HEK293T (cell line): Measurements from ENCODE around the gene AMPD3.

Experiments used
- CTCF ChIA-PET: fragments of 350-600 bp; formaldehyde crosslinking; extraction: SDS; loops from one replicate; lab custom pipeline; 2021; ENCODE audit warnings: antibody characterized with exemption, inconsistent platforms; lab: Yijun Ruan, JAX
- POLR2A ChIA-PET: fragments of 350-600 bp; formaldehyde crosslinking; extraction: SDS; loops from one replicate; lab custom pipeline; 2020; ENCODE audit warnings: antibody characterized with exemption, inconsistent platforms; lab: Yijun Ruan, JAX
- DNase-seq: peaks from one replicate; pipeline ENCODE4 v3.0.0; 2012; ENCODE audit warnings: mixed read lengths; ENCODE audit errors: extremely low spot score
- ARNT ChIP-seq: fragments of 450-650 bp; IDR thresholded peaks from 2 replicates; pipeline ENCODE4 v1.6.1; 2017; ENCODE audit warnings: mild to moderate bottlenecking
- BHLHE40 ChIP-seq: fragments of 450-650 bp; IDR thresholded peaks from 2 replicates; pipeline ENCODE4 v1.6.1; 2016; ENCODE audit warnings: mild to moderate bottlenecking, moderate library complexity, borderline replicate concordance
- CTBP1 ChIP-seq: fragments of 450-650 bp; IDR thresholded peaks from 2 replicates; pipeline ENCODE4 v1.6.1; 2016; ENCODE audit warnings: borderline replicate concordance
- ELF4 ChIP-seq: fragments of 450-650 bp; IDR thresholded peaks from 2 replicates; pipeline ENCODE4 v1.6.1; 2017; ENCODE audit warnings: antibody characterized with exemption
- FOXA1 ChIP-seq: fragments of 450-650 bp; IDR thresholded peaks from 2 replicates; pipeline ENCODE4 v1.6.1; 2016; ENCODE audit warnings: mild to moderate bottlenecking
- FOXK2 ChIP-seq: fragments of 450-650 bp; IDR thresholded peaks from 2 replicates; pipeline ENCODE4 v1.6.1; 2016; ENCODE audit warnings: mild to moderate bottlenecking
- FOXM1 ChIP-seq: fragments of 450-650 bp; IDR thresholded peaks from 2 replicates; pipeline ENCODE4 v1.6.1; 2017; ENCODE audit warnings: mild to moderate bottlenecking, borderline replicate concordance
- HDGF ChIP-seq: fragments of 450-650 bp; IDR thresholded peaks from 2 replicates; pipeline ENCODE4 v1.6.1; 2017; ENCODE audit warnings: antibody characterized with exemption, borderline replicate concordance
- L3MBTL2 ChIP-seq: fragments of 450-650 bp; conservative IDR thresholded peaks from 2 replicates; pipeline ENCODE4 v1.6.1; 2016; ENCODE audit warnings: mild to moderate bottlenecking
- LEF1 ChIP-seq: fragments of 450-650 bp; IDR thresholded peaks from 2 replicates; pipeline ENCODE4 v1.6.1; 2017; ENCODE audit warnings: mild to moderate bottlenecking, borderline replicate concordance
- NFRKB ChIP-seq: fragments of 450-650 bp; IDR thresholded peaks from 2 replicates; pipeline ENCODE4 v1.6.1; 2016; ENCODE audit warnings: mild to moderate bottlenecking, moderate library complexity
- SP1 ChIP-seq: fragments of 450-650 bp; IDR thresholded peaks from 2 replicates; pipeline ENCODE4 v1.6.1; 2017
- SUZ12 ChIP-seq: fragments of 450-650 bp; IDR thresholded peaks from 2 replicates; pipeline ENCODE4 v1.6.1; 2016; ENCODE audit warnings: mild to moderate bottlenecking
- TARDBP ChIP-seq: fragments of 450-650 bp; IDR thresholded peaks from 2 replicates; pipeline ENCODE4 v1.6.1; 2016
- ZNF384 ChIP-seq: fragments of 450-650 bp; IDR thresholded peaks from 2 replicates; pipeline ENCODE4 v1.6.1; 2016
- TF ChIP-seq, protein P1 (sequence below): fragments of 450-650 bp; IDR thresholded peaks from 2 replicates; pipeline ENCODE4 v1.6.1; 2016

AMPD3 gene

GRCh38 chr11:10514709-10515108, 59.6 kb downstream of the AMPD3 start:
- POLR2A ChIA-PET = no interaction called here
- CTCF ChIA-PET = no interaction called here
- TF ChIP-seq ELF4 (no peak), SUZ12 (no peak), CTBP1 (no peak), ZNF384 (no peak), FOXA1 (no peak), FOXM1 (no peak)
- TF ChIP-seq, protein P1, sequence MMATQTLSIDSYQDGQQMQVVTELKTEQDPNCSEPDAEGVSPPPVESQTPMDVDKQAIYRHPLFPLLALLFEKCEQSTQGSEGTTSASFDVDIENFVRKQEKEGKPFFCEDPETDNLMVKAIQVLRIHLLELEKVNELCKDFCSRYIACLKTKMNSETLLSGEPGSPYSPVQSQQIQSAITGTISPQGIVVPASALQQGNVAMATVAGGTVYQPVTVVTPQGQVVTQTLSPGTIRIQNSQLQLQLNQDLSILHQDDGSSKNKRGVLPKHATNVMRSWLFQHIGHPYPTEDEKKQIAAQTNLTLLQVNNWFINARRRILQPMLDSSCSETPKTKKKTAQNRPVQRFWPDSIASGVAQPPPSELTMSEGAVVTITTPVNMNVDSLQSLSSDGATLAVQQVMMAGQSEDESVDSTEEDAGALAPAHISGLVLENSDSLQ = no peak
- DNase-seq = no peak

DNA sequence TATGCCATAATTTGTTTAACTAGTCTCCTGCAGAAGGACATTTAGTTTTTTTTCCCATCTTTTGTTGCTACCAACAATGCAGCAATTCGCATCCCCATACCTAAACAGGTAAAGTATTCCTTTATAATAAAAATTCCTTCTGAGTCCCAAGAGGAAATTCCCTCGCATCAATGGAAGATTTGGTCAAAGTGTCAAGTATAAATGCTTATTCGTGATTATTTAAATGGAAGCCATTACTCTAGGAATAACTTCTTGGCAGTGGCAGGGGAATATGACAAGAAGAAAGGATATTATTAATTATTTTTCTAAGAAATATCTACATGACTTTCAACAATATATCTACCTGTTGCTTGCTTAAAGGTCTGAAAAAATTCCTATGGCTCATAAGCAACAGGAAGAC, 60.4 kb downstream of the AMPD3 start:
- ChIA-PET POLR2A (no interaction called here), CTCF (interaction anchor here (1.1 kb wide), 1 partner anchor 25 kb away, joined by 4 read pairs; the partner anchor contains the start of gene RNF141)
- TF ChIP-seq CTBP1 = no peak
- TF ChIP-seq, protein P1 = no peak
- TF ChIP-seq SUZ12 = no peak
- no peak for TF ChIP-seq SP1
- no peak for TF ChIP-seq FOXK2
- no peak for TF ChIP-seq ELF4
- TF ChIP-seq HDGF = no peak
- no peak for TF ChIP-seq TARDBP
- TF ChIP-seq FOXM1 = no peak
- TF ChIP-seq L3MBTL2 = no peak
- TF ChIP-seq ZNF384 = no peak
- no peak for TF ChIP-seq NFRKB
- no peak for TF ChIP-seq ARNT
- TF ChIP-seq FOXA1 = no peak
- TF ChIP-seq BHLHE40 = no peak
- no peak for TF ChIP-seq LEF1
- DNase-seq = no peak

DNA sequence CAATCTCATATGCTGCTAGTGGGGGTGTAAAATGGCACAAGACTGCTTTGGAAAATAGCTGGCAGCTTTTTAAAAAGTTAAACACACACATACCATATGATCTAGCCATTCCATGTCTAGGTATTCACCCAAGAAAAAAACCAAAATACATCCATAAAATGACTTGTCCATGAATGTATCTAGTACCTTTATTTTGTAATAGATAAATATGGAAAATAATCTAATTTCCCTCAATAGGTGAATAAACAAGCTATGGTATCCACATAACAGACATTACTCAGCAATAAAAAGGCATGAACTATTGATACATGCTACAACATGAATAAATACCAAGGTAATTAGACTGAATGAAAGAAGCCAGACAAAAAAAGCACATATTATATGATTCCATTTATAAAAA, 63.1 kb downstream of the AMPD3 start:
- TF ChIP-seq LEF1 (no peak), TARDBP (no peak), NFRKB (no peak), FOXK2 (no peak), CTBP1 (no peak), BHLHE40 (no peak)
- CTCF ChIA-PET = interaction anchor here (1.1 kb wide), 1 partner anchor 23 kb away, joined by 4 read pairs; the partner anchor contains the start of gene RNF141
- POLR2A ChIA-PET = no interaction called here
- DNase-seq = no peak

- no peak for TF ChIP-seq TARDBP
- no peak for TF ChIP-seq FOXA1
- ChIA-PET CTCF (interaction anchor here (1.1 kb wide), 1 partner anchor 22 kb away, joined by 4 read pairs; the partner anchor contains the start of gene RNF141), POLR2A (no interaction called here)
- DNase-seq = no peak
Observed at GRCh38 chr11:10518891-10519290, 63.8 kb downstream of the AMPD3 start.

DNA sequence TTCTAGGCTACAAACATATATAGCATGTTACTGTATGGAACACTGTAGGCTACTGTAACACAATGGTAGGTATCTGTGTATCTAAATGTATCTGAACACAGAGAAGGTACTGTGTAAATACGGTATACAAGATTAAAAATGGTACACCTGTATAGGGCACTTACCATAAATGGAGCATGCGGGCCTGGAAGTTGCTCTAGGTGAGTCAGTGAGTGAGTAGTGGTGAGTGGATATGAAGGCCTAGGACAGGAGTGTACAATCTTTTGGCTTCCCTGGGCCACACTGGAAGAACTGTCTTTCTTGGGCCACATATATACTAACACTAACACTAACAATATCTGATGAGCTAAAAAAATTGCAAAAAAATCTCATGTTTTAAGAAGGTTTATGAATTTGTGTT, 64.6 kb downstream of the AMPD3 start:
- ChIA-PET POLR2A (no interaction called here), CTCF (no interaction called here)
- no peak for DNase-seq
- TF ChIP-seq FOXA1 = no peak
- no peak for TF ChIP-seq CTBP1
- no peak for TF ChIP-seq HDGF
- no peak for TF ChIP-seq LEF1

- CTCF ChIA-PET = no interaction called here
- TF ChIP-seq SUZ12 = no peak
- TF ChIP-seq BHLHE40 = no peak
- no peak for TF ChIP-seq CTBP1
- TF ChIP-seq, protein P1 = no peak
- no peak for TF ChIP-seq FOXK2
- TF ChIP-seq FOXA1 = no peak
- POLR2A ChIA-PET = no interaction called here
- DNase-seq = no peak
Observed at GRCh38 chr11:10520562-10520961, 65.5 kb downstream of the AMPD3 start.

- no peak for DNase-seq
- POLR2A ChIA-PET = no interaction called here
- TF ChIP-seq ARNT (no peak), SP1 (no peak), FOXA1 (no peak), ZNF384 (no peak), CTBP1 (no peak), L3MBTL2 (no peak), TARDBP (no peak), BHLHE40 (no peak), ELF4 (no peak), SUZ12 (no peak), FOXK2 (no peak), LEF1 (no peak)
- CTCF ChIA-PET = no interaction called here
Observed at GRCh38 chr11:10522276-10522675, 67.2 kb downstream of the AMPD3 start.
